Thoracic aorta (tissue), 2 donors: ENCODE measurements around the gene DDX19B. TPM values are rescaled to one million over a fixed set of nuclear protein-coding genes. Genes with fewer than 3 reads are reported as not detected.
A peak's percentile ranks its signal among the peaks of the same experiment; 100 is the strongest.
"Not testable (repeated sequence)": the region's sequence is repeated elsewhere in the genome, so short reads cannot be mapped to it uniquely, and the experiment has no call there.

Source experiments
- ATAC-seq: fragments of 150-250 bp; one replicate; pipeline ENCODE4 v1.8.0; 2017; ENCODE audit warnings: low read depth; ENCODE audit not compliant: insufficient number of reproducible peaks, low FRiP score
- DNase-seq: peaks from one replicate; pipeline ENCODE4 v3.0.0-alpha.2; 2020; ENCODE audit warnings: low spot score
- H3K27ac ChIP-seq, 2 donors: fragments of 200-600 bp; sonication (generic); 1 replicate in 1 of 2; 2 replicates in 1 of 2; pipeline ENCODE4 v1.5.1; 2016; ENCODE audit warnings: mild to moderate bottlenecking in 2 of 2, moderate library complexity in 2 of 2
- H3K27me3 ChIP-seq: fragments of 200-600 bp; sonication (generic); replicated peaks from 2 replicates; pipeline ENCODE4 v1.6.0; 2016; ENCODE audit warnings: mild to moderate bottlenecking; ENCODE audit not compliant: insufficient read depth
- H3K36me3 ChIP-seq: fragments of 200-600 bp; sonication (generic); one replicate; pipeline ENCODE4 v1.5.1; 2016
- H3K4me1 ChIP-seq, 2 donors: fragments of 200-600 bp; sonication (generic); 1 replicate in 1 of 2; 2 replicates in 1 of 2; pipeline versions ENCODE4 v1.5.1 to v1.6.0; 2016; ENCODE audit warnings: low read depth in 2 of 2, mild to moderate bottlenecking in 1 of 2; ENCODE audit not compliant: control insufficient read depth in 1 of 2
- H3K4me3 ChIP-seq: fragments of 200-600 bp; sonication (generic); 2 replicates; pipeline ENCODE4 v1.5.1; 2016; ENCODE audit warnings: mild to moderate bottlenecking
- H3K9me3 ChIP-seq: fragments of 200-600 bp; sonication (generic); 2 replicates; pipeline ENCODE4 v1.5.1; 2016
- total RNA-seq, 2 donors: library from RNA; depleted of rRNA; stranded (reverse); fragments of >200 nt; gene quantifications; one replicate each; pipeline versions ENCODE4 v1.1.0 to v1.2.3, GENCODE V29; 2016
- TF ChIP-seq, protein P1 (sequence below): fragments of 200-600 bp; sonication (generic); IDR thresholded peaks from one replicate; pipeline ENCODE4 v1.5.1; 2019; ENCODE audit warnings: antibody characterized with exemption

The DDX19B gene
- total RNA-seq, 2 donors from 2014 or later: 20.7 to 20.8 TPM

DNA sequence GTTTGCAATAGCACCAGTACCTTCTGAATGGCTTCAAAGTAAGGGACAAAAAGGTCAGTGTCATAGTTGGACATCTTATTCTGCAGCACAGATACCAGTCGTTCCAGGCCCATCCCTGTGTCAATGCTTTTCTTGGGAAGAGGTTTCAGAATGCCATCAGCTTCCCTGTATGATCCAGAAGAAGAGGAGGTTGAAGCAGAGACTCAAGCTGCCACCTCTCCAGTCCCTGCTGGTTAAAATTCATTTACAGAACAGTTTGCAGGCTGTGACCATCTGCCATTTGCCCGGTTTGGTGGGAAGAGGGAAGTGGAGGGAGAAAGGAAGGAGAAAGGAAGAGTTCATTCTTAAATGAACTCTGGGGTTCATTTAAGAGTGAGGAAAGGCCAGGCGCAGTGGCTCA, 28.8 kb upstream of the DDX19B start:
- no peak for DNase-seq

DNA sequence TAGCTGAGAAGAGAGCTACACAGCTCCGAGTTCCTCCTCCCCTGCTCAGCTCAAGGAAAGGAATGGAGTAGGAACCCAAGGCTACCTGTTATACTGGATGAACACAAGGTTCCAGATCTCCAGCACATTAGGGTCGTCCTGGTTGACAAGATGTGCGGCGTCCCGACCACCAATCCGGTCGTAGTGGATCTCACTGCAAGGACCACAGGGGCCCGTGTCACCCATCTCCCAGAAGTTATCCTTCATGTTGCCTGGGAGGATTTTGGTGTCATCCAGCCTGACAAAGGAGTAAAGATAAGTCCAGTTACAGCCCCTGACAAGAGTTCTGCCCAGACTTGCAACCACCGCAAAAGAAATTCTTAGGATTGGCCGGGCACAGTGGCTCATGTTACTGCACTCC, 27.3 kb upstream of the DDX19B start:
- peaks cover 72% of the 10 kb centered on the region for H3K36me3 ChIP-seq
- ATAC-seq (no peak), DNase-seq (no peak)
- TF ChIP-seq, protein P1, sequence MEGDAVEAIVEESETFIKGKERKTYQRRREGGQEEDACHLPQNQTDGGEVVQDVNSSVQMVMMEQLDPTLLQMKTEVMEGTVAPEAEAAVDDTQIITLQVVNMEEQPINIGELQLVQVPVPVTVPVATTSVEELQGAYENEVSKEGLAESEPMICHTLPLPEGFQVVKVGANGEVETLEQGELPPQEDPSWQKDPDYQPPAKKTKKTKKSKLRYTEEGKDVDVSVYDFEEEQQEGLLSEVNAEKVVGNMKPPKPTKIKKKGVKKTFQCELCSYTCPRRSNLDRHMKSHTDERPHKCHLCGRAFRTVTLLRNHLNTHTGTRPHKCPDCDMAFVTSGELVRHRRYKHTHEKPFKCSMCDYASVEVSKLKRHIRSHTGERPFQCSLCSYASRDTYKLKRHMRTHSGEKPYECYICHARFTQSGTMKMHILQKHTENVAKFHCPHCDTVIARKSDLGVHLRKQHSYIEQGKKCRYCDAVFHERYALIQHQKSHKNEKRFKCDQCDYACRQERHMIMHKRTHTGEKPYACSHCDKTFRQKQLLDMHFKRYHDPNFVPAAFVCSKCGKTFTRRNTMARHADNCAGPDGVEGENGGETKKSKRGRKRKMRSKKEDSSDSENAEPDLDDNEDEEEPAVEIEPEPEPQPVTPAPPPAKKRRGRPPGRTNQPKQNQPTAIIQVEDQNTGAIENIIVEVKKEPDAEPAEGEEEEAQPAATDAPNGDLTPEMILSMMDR: no peak
- H3K4me1 ChIP-seq: no peaks in the 10 kb centered on the region
- no peaks in the 10 kb centered on the region for H3K27me3 ChIP-seq
- no peak overlapping the region for H3K27ac ChIP-seq
- H3K9me3 ChIP-seq: no peaks in the 10 kb centered on the region
- no peak overlapping the region for H3K4me3 ChIP-seq

More for the DNA sequence above, 28.8 kb upstream of the DDX19B start:
- H3K4me3 ChIP-seq: no peak overlapping the region
- H3K4me1 ChIP-seq: no peaks in the 10 kb centered on the region
- TF ChIP-seq, protein P1: no peak
- H3K36me3 ChIP-seq: peaks cover 74% of the 10 kb centered on the region
- no peak overlapping the region for H3K27ac ChIP-seq
- no peaks in the 10 kb centered on the region for H3K27me3 ChIP-seq
- ATAC-seq: no peak
- no peaks in the 10 kb centered on the region for H3K9me3 ChIP-seq

DNA sequence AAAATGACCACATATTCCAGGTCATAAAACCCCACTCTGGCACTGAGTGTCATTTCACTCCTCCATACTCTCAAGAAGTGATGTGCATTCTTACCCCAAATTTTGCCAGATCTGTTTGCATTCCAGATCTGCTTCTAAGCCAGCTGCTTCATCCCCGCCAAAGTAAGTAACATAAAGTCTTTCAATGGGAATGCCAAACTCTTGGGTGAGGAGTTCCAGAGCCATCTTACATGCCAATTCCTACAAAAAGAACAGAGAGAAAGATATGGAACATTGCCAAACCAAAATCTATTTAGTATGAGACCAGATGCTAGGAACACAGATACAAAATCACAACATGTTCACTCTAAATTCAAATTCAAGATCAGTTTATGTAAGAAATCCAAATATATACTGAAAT, 22.6 kb upstream of the DDX19B start:
- Histone ChIP-seq H3K36me3 (peaks cover 60% of the 10 kb centered on the region), H3K9me3 (no peaks in the 10 kb centered on the region), H3K27me3 (no peaks in the 10 kb centered on the region), H3K4me1 (no peaks in the 10 kb centered on the region), H3K4me3 (no peak overlapping the region), H3K27ac (no peak overlapping the region)
- ATAC-seq (no peak), DNase-seq (no peak)
- TF ChIP-seq, protein P1: no peak

DNA sequence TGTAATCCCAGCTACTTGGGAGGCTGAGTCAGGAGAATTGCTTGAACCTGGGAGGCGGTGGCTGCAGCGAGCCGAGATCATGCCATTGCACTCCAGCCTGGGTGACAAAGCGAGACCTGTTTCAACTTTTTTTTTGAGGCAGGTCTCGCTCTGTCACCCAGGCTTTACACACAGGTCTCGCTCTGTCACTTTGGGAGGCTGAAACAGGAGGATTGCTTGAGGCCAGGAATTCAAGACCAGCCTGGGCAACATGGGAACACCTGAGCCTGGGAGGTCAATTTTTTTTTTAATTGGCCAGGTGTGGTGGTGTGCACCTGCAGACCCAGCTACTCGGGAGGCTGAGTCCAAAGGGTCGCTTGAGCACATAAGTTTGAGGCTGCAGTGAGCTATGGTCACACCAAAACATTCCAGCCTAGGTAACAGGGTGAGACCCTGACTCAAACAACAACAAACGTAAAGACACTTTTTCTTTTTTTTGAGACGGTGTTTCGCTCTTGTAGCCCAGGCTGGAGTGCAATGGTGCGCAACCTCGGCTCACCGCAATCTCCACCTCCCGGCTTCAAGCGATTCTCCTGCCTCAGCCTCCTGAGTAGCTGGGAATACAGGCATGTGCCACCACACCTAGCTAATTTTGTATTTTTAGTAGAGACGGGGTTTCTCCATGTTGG, 11.5 kb upstream of the DDX19B start:
- not testable (repeated sequence) for H3K27ac ChIP-seq, ATAC-seq, H3K9me3 ChIP-seq, DNase-seq, H3K27me3 ChIP-seq, H3K36me3 ChIP-seq
- Histone ChIP-seq H3K4me1 (peaks cover 9 to 13% of the 10 kb centered on the region in 2 donors), H3K4me3 (peak overlapping the region; percentile 83)

DNA sequence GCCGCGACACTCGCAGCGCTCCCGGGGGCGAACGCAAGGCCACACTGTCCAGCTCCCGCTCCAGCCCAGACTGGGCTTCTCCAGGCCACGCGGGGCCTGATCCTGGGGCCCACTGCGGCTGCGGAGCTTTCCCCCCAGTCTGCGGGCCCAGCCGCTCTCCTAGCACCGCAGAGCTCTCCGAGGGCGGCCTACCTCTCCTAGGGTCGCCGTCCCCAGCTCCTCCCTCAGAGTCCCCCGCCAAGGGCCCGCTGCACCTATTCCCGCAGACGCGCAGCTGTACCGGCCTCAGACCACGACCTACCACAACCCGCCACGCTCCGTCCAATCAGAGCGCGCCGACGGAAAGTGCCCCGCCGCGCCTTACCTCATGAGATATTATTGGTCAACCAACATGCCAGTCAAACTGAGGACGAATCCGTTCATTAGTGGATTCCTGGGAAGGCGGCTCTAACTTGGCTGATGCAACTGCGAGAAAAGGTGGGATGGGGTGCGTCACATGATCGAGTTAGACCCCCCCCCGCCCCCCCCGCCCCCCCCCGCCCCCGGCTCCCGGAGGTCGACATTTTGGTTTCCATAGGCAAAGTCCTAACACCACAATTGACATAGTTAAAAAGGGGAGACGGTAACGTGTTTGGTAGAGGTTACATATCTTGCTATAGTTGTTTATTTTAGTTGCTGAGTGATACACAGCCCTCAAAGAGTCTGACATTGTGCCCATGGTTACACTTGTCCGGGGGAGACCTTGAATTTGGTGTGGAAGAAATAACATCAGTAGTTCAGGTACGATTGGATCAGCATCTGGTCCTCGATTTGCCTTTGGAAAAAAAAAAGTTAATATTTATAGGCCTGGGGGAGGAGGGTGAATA, 9.5 kb upstream of the DDX19B start, which contains the start of gene AARS1:
TSS of gene AARS1 (minus strand) at position 278 of the 866 bp plus-strand sequence. CDS start 6,743 bp downstream, outside the sequence.
- no peaks in the 10 kb centered on the region for H3K27me3 ChIP-seq
- TF ChIP-seq, protein P1: no peak
- no peaks in the 10 kb centered on the region for H3K36me3 ChIP-seq
- ATAC-seq (peak; percentile 100), DNase-seq (peak; percentile 92)
- H3K9me3 ChIP-seq: no peaks in the 10 kb centered on the region
- H3K4me3 ChIP-seq: peak within 1 kb of the TSS; percentile 83
- peaks cover 9 to 13% of the 10 kb centered on the region in 2 donors for H3K4me1 ChIP-seq
- peak within 1 kb of the TSS; percentile 88 to 92 for H3K27ac ChIP-seq
